Measurements from ENCODE around the gene GPX3.

GRCh38 chr5:151074557-151074956 lies 54.2 kb downstream of the GPX3 start:
- no peak for TF ChIP-seq GATA2 (IDR thresholded peaks at IDR 0.05; ENCODE audit: low read depth, low read length)
- TF ChIP-seq GATA3 (IDR thresholded peaks at IDR 0.05; ENCODE audit: low read depth, low read length) = no peak

Measured in SH-SY5Y (cell line).